Spleen (tissue), 7 donors: ENCODE results near the gene S100A6.

Experiments used
- CTCF ChIP-seq, 11 experiments: fragments of 200-600 bp in 7 of 11; fragments of 450-650 bp in 4 of 11; sonication (generic) in 4 of 11; IDR thresholded peaks in 8 of 11; conservative IDR thresholded peaks in 3 of 11; 1 replicate in 7 of 11; 2 replicates in 4 of 11; pipeline versions ENCODE4 v1.4.0 to v1.8.0; 2016 to 2021; ENCODE audit warnings: antibody characterized with exemption in 11 of 11, inconsistent platforms in 4 of 11, mild to moderate bottlenecking in 1 of 11
- POLR2A ChIP-seq, 3 donors: fragments of 450-650 bp; IDR thresholded peaks; one replicate each; pipeline ENCODE4 v1.5.1; 2017; ENCODE audit warnings: antibody characterized with exemption in 3 of 3, mild to moderate bottlenecking in 1 of 3
- POLR2AphosphoS5 ChIP-seq, 3 donors: sonication (generic); formaldehyde crosslinking; IDR thresholded peaks; one replicate each; pipeline ENCODE4 v1.5.1; 2017; ENCODE audit warnings: antibody characterized with exemption in 3 of 3
- donor health status: DM: no; HTN: no; CAD: no; lungs with moderate emphysema.
- donor health status: DM: no; HTN: no; CAD: no.
- donor health status: DM: no; HTN: no; CAD: no.

GRCh38 chr1:153539395-153540093, 3.8 kb upstream of the S100A6 start:
- TF ChIP-seq CTCF (IDR thresholded peaks at IDR 0.05 in 8 of 11, conservative IDR thresholded peaks at IDR 0.05 in 3 of 11) (no peak), POLR2A (IDR thresholded peaks at IDR 0.05) (no peak), POLR2AphosphoS5 (IDR thresholded peaks at IDR 0.05) (no peak)
